GM12878 (cell line): Measurements from ENCODE around the gene MYO9B.

Source experiments
- CTCF ChIP-seq, 3 experiments: IDR thresholded peaks in 2 of 3; conservative IDR thresholded peaks in 1 of 3; 2 replicates each; pipeline ENCODE4 v1.5.1; 2011; ENCODE audit warnings: low read depth in 3 of 3, low read length in 3 of 3, mild to moderate bottlenecking in 3 of 3, control low read depth in 2 of 3, moderate library complexity in 2 of 3, inconsistent platforms in 1 of 3, mixed read lengths in 1 of 3; ENCODE audit not compliant: control insufficient read depth in 2 of 3, insufficient read depth in 1 of 3; ENCODE audit errors: extremely low read depth in 1 of 3
- E4F1 ChIP-seq: fragments of 450-650 bp; IDR thresholded peaks from 2 replicates; pipeline ENCODE4 v1.6.1; 2018; ENCODE audit warnings: borderline replicate concordance, mild to moderate bottlenecking; ENCODE audit not compliant: partially characterized antibody
- NKRF ChIP-seq: fragments of 450-650 bp; conservative IDR thresholded peaks from 2 replicates; pipeline ENCODE4 v1.6.1; 2017; ENCODE audit warnings: mild to moderate bottlenecking, moderate library complexity
- POLR2A ChIP-seq: IDR thresholded peaks from 2 replicates; pipeline ENCODE4 v1.6.1; 2011; ENCODE audit warnings: low read depth, mild to moderate bottlenecking, low read length
- SMARCA5 ChIP-seq: fragments of 450-650 bp; IDR thresholded peaks from 2 replicates; pipeline ENCODE4 v1.6.1; 2017; ENCODE audit warnings: mild to moderate bottlenecking

GRCh38 chr19:17025991-17026658 is 49.5 kb upstream of the MYO9B start:
- TF ChIP-seq E4F1 = no peak
- no peak for TF ChIP-seq SMARCA5
- TF ChIP-seq NKRF = no peak
- TF ChIP-seq CTCF (IDR thresholded peaks at IDR 0.05 in 2 of 3, conservative IDR thresholded peaks at IDR 0.05 in 1 of 3; ENCODE audit: control insufficient read depth in 2 of 3, extremely low read depth in 1 of 3, insufficient read depth in 1 of 3, low read depth in 3 of 3, low read length in 3 of 3) = no peak
- no peak for TF ChIP-seq POLR2A
